T-helper 2 cell (primary cell): ENCODE measurements around the gene S100A1.
A peak's percentile ranks its signal among the peaks of the same experiment; 100 is the strongest.

Experiments
- DNase-seq, 5 experiments: peaks; one replicate each; pipeline versions ENCODE4 v3.0.0 to v3.0.0-alpha.2; 2012 to 2022

Gene S100A1

GRCh38 chr1:153610811-153611301, 17.4 kb upstream of the S100A1 start:
- no peak for DNase-seq

GRCh38 chr1:153611356-153611755, 16.9 kb upstream of the S100A1 start:
- no peak for DNase-seq

GRCh38 chr1:153612111-153612754, 16.0 kb upstream of the S100A1 start:
- no peak for DNase-seq

- no peak for DNase-seq
Measured at GRCh38 chr1:153612755-153613331, 15.4 kb upstream of the S100A1 start, which contains the start of gene S100A16. Gene S100A16 (minus strand): TSS chr1:153613137. CDS start chr1:153608151, 4,986 bp downstream.

- DNase-seq = no peak
Measured at GRCh38 chr1:153613406-153613805, 14.8 kb upstream of the S100A1 start.

- DNase-seq = no peak
Measured at GRCh38 chr1:153614189-153614900, 13.9 kb upstream of the S100A1 start.

- DNase-seq = no peak
Measured at GRCh38 chr1:153614906-153615305, 13.3 kb upstream of the S100A1 start.

- no peak for DNase-seq
Measured at GRCh38 chr1:153615406-153615805, 12.8 kb upstream of the S100A1 start.

- DNase-seq = no peak
Measured at GRCh38 chr1:153616144-153616916, 11.9 kb upstream of the S100A1 start, which contains the start of gene S100A14. Gene S100A14 (minus strand): TSS chr1:153616325. CDS start chr1:153615858, 467 bp downstream.

- DNase-seq = no peak
Measured at GRCh38 chr1:153616917-153617311, 11.3 kb upstream of the S100A1 start.

GRCh38 chr1:153617663-153618062, 10.6 kb upstream of the S100A1 start:
- peak in 3 of 5 experiments; percentile 34 to 69 (median 47) for DNase-seq

GRCh38 chr1:153619171-153619570, 9.1 kb upstream of the S100A1 start:
- DNase-seq = no peak

GRCh38 chr1:153623101-153623500, 5.1 kb upstream of the S100A1 start:
- DNase-seq = no peak

GRCh38 chr1:153624965-153625611, 3.1 kb upstream of the S100A1 start:
- DNase-seq = no peak

GRCh38 chr1:153626477-153626903, 1.7 kb upstream of the S100A1 start:
- DNase-seq = no peak

GRCh38 chr1:153626904-153627714, 1.1 kb upstream of the S100A1 start, which contains the start of gene S100A13:
Gene S100A13 (minus strand): TSS chr1:153627505. CDS start chr1:153626472, 1,033 bp downstream.
- peak in 1 of 5 experiments; percentile 26 for DNase-seq

- DNase-seq = no peak
Measured at GRCh38 chr1:153628638-153629342, 556 bp downstream of the S100A1 start.

- DNase-seq = no peak
Measured at GRCh38 chr1:153629343-153629665, 1.1 kb downstream of the S100A1 start.

- DNase-seq = no peak
Measured at GRCh38 chr1:153629971-153630370, 1.7 kb downstream of the S100A1 start.

GRCh38 chr1:153630384-153630783, 2.1 kb downstream of the S100A1 start:
- DNase-seq = no peak
